GM21717 (cell line): ENCODE measurements around the gene BCAN.

Experiments
- ATAC-seq: cut with Tn5 transposase; IDR thresholded peaks from one replicate; pipeline ENCODE4 v1.9.1; 2021; ENCODE audit warnings: mild to moderate bottlenecking, moderate library complexity; ENCODE audit not compliant: unreplicated experiment

Gene BCAN

DNA sequence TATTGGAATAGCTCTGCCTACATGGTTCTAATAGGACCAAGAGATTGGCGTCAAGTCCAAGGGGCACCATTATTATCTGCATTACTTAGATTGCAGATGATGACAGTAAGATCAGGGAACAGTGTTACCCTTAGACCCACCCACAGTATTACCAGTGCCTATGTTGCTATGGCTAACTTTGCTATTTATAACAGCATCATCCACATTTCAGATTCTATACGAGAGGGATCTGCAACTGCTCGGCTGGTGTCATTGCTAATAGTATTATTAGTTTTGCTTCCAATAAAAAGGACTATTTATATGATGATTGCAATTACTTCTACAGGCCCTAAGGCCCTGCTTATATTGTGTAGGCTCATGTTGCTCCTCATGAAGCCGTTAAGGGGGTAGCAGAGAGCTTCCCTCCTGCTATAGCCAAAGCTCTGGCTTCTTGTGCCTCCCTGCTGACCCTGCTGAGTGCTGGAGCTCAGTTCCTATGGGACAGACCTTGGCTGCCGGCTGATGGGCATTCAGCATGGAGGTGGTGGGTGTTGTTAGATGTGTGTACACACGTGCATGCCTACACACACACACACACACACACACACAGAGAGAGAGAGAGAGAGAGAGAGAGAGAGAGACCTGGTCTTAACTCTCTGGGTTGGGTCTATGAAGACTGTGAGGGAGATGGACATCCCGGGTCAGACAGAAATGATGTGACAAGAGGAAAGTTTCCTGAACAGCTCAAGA lies 1.3 kb downstream of the BCAN start:
- no peak for ATAC-seq

- ATAC-seq, result no peak
These were observed 1.8 kb downstream of the BCAN start for GRCh38 chr1:156643778-156644092.

GRCh38 chr1:156644146-156644545 lies 2.2 kb downstream of the BCAN start:
- no peak for ATAC-seq

- ATAC-seq, result no peak
These were observed 2.7 kb downstream of the BCAN start for GRCh38 chr1:156644640-156645039.

DNA sequence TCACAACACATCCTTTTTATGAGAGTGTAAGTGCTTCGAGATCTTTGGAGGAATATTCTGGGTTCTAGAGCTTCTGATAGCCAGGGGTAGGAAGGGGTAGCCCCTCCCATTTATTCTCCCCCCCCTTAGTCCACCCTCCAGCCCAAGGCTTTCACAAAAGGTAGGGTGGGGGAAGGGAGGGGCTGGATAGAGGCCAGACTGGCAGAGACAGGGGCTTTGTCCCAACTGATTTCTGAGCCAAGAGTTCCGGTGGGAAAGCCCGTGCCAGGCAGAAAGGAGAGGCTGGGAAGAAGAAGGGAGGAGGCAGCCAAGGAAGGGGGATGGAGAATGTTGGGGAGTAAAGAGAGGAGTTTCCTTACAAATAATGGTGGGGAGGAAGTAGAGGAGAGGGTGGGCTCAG lies 3.1 kb downstream of the BCAN start:
- ATAC-seq, result no peak

GRCh38 chr1:156645666-156646065 lies 3.7 kb downstream of the BCAN start:
- ATAC-seq, result no peak

- ATAC-seq, result no peak
These were observed 4.9 kb downstream of the BCAN start for GRCh38 chr1:156646738-156647211.

DNA sequence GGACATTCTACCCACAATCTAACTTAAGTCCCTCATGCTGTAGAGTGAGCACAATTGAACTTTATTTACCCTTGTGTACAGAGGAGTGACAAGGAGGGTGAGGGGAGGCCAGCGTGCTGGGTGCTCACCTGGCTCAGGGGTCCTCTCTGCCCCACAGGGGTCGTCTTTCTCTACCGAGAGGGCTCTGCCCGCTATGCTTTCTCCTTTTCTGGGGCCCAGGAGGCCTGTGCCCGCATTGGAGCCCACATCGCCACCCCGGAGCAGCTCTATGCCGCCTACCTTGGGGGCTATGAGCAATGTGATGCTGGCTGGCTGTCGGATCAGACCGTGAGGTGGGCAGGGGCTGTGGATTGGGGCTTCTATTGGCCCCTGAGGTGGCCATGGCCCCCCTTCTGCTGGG lies 5.4 kb downstream of the BCAN start:
- no peak for ATAC-seq

GRCh38 chr1:156648496-156648895 lies 6.6 kb downstream of the BCAN start:
- no peak for ATAC-seq

DNA sequence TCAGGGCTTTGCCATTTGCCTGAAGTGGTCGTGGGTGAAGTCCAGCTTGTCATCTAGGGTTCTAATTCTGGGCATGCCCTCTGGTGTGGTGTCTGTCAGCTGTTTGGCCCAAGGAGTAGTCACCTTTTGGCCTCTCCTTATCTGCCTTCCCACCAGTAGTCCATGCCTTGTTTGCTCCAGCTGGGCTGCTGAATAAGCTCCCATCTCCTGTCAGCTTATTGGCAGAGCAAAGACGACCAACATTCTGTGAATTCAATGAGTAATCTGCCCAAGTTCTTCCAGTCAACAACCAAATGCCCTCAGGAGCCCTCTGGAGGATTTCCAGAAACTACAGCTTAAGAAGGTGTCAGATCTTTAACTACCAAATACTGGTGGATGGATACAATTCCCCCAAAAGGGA lies 7.0 kb downstream of the BCAN start:
- no peak for ATAC-seq

GRCh38 chr1:156652131-156652991 lies 10.4 kb downstream of the BCAN start:
- no peak for ATAC-seq

GRCh38 chr1:156652992-156653355 lies 11.1 kb downstream of the BCAN start:
- no peak for ATAC-seq

DNA sequence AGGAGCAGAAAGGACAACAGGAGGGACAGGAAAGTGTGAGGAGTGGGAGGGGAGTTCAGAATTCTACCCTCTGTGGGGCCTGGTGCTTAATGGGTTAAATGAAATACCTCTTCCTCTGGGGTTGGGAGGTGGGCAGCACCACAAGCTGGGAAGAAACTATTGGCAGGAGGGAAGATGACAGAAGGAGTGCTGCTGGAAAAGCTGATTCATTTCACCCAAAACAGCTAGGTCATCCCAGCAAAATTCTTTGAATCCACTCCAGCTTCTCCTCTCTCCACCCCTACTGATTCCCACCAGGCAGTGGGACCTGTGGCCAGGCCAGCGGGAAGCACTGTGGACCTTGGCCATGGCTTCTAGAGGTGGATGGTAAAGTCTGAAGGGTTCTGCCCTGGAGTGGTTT lies 12.8 kb downstream of the BCAN start:
- no peak for ATAC-seq

GRCh38 chr1:156655151-156655903 lies 13.4 kb downstream of the BCAN start:
- no peak for ATAC-seq

- ATAC-seq, result no peak
These were observed 14.1 kb downstream of the BCAN start for GRCh38 chr1:156655904-156656516.

- ATAC-seq, result no peak
These were observed 15.2 kb downstream of the BCAN start for GRCh38 chr1:156656806-156657740.

- ATAC-seq, result no peak
These were observed 15.9 kb downstream of the BCAN start for GRCh38 chr1:156657741-156658319.

DNA sequence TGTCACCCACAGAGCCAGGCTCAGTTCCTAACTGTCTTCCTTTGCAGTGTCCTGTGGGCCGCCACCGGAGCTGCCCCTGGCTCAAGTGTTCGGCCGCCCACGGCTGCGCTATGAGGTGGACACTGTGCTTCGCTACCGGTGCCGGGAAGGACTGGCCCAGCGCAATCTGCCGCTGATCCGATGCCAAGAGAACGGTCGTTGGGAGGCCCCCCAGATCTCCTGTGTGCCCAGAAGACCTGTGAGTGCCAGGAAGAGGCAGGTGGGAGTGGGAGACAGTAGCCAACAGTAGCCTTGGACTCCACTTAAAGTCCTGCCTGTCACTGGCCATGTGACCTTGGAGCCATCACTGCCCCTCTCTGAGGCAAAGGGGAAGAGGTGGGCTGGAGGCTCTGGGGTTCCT lies 16.6 kb downstream of the BCAN start:
- no peak for ATAC-seq

DNA sequence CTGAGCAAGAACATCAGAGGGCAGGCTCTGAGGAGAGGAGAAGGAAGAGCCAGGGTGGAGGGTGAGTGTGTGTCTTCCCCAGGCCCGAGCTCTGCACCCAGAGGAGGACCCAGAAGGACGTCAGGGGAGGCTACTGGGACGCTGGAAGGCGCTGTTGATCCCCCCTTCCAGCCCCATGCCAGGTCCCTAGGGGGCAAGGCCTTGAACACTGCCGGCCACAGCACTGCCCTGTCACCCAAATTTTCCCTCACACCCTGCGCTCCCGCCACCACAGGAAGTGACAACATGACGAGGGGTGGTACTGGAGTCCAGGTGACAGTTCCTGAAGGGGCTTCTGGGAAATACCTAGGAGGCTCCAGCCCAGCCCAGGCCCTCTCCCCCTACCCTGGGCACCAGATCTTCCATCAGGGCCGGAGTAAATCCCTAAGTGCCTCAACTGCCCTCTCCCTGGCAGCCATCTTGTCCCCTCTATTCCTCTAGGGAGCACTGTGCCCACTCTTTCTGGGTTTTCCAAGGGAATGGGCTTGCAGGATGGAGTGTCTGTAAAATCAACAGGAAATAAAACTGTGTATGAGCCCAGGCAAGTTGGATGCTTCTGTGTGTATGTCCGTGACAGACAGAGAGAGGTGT lies 17.1 kb downstream of the BCAN start:
- ATAC-seq, result no peak
